PC-9 (cell line): ENCODE measurements around the gene GLRX2. TPM values are rescaled to one million over a fixed set of nuclear protein-coding genes. Genes with fewer than 3 reads are reported as not detected.

Experiments used
- BruUV-seq: library from RNA; stranded (reverse); fragments of 400-500 nt; replicated peaks from 2 replicates; lab custom pipeline; 2021; lab: Mats Ljungman, UMichigan
- CTCF ChIA-PET: fragments of 300-600 bp; sonication (Branson Sonifier 250); formaldehyde crosslinking; loops from one replicate; lab custom pipeline; 2022; ENCODE audit warnings: antibody characterized with exemption; lab: Charles Lee
- POLR2A ChIA-PET: fragments of 300-600 bp; sonication (Branson Sonifier 250); formaldehyde crosslinking; loops from one replicate; lab custom pipeline; 2022; ENCODE audit warnings: antibody characterized with exemption; ENCODE audit not compliant: unreplicated experiment; lab: Charles Lee
- DNase-seq, 2 experiments: peaks; one replicate each; pipeline versions ENCODE4 v3.0.0 to v3.0.0-alpha.2; 2015 to 2022; ENCODE audit warnings: mixed read lengths in 1 of 2
- H2AFZ ChIP-seq: fragments of 200-600 bp; sonication (generic); 2 replicates; pipeline ENCODE4 v1.8.1; 2017; ENCODE audit warnings: antibody characterized with exemption
- H3F3A ChIP-seq: fragments of 200-600 bp; sonication (generic); 2 replicates; pipeline ENCODE4 v1.8.1; 2017; ENCODE audit warnings: antibody characterized with exemption, mild to moderate bottlenecking, low read depth; ENCODE audit not compliant: insufficient read depth
- H3K27ac ChIP-seq: fragments of 200-600 bp; sonication (generic); 2 replicates; pipeline ENCODE4 v1.6.1; 2016; ENCODE audit warnings: mixed run types
- H3K27me3 ChIP-seq: fragments of 200-600 bp; sonication (generic); 2 replicates; pipeline ENCODE4 v1.6.1; 2016; ENCODE audit warnings: low read depth, mixed run types; ENCODE audit not compliant: insufficient read depth
- H3K36me3 ChIP-seq: fragments of 200-600 bp; sonication (generic); 2 replicates; pipeline ENCODE4 v1.6.1; 2016; ENCODE audit warnings: low read depth, mixed run types
- H3K4me1 ChIP-seq: fragments of 200-600 bp; sonication (generic); replicated peaks from 2 replicates; pipeline ENCODE4 v1.6.1; 2016; ENCODE audit warnings: mixed run types; ENCODE audit not compliant: insufficient read depth
- H3K4me2 ChIP-seq: fragments of 200-600 bp; sonication (generic); 2 replicates; pipeline ENCODE4 v1.6.1; 2017; ENCODE audit warnings: mixed run types
- H3K4me3 ChIP-seq: fragments of 200-600 bp; sonication (generic); 2 replicates; pipeline ENCODE4 v1.6.1; 2016; ENCODE audit warnings: mixed run types
- H3K79me2 ChIP-seq: fragments of 200-600 bp; sonication (generic); 2 replicates; pipeline ENCODE4 v1.6.1; 2017; ENCODE audit warnings: low read depth, mixed run types
- H3K9me2 ChIP-seq: fragments of 200-600 bp; sonication (generic); 2 replicates; pipeline ENCODE4 v1.8.1; 2017; ENCODE audit warnings: mild to moderate bottlenecking; ENCODE audit not compliant: insufficient read depth
- H3K9me3 ChIP-seq: fragments of 200-600 bp; sonication (generic); 2 replicates; pipeline ENCODE4 v1.8.1; 2016; ENCODE audit warnings: low read depth; ENCODE audit not compliant: insufficient read depth
- H4K20me1 ChIP-seq: fragments of 200-600 bp; sonication (generic); 2 replicates; pipeline ENCODE4 v1.8.1; 2017; ENCODE audit not compliant: insufficient read depth
- EZH2 ChIP-seq: fragments of 200-600 bp; sonication (generic); IDR thresholded peaks from 2 replicates; pipeline ENCODE4 v1.8.0; 2017; ENCODE audit warnings: antibody characterized with exemption, low read depth
- intact Hi-C: fragments of 100-400 bp; cut with micrococcal nuclease; formaldehyde crosslinking; loops from one replicate; pipeline ENCODE4 v1.10.0; 2022; ENCODE audit not compliant: unreplicated experiment
- total RNA-seq: library from RNA; stranded (reverse); gene quantifications from 2 replicates; pipeline ENCODE4 v1.2.3, GENCODE V29; 2021
- TF ChIP-seq, protein P1 (sequence below): fragments of 200-600 bp; sonication (generic); conservative IDR thresholded peaks from 2 replicates; pipeline ENCODE4 v1.6.1; 2017; ENCODE audit warnings: mixed run types, antibody characterized with exemption, mild to moderate bottlenecking, moderate library complexity

Gene GLRX2
- total RNA-seq, 1 experiment from 2014 or later = 16.7 TPM

GRCh38 chr1:193068013-193068412 is 37.2 kb downstream of the GLRX2 start:
- POLR2A ChIA-PET = no interaction called here

DNA sequence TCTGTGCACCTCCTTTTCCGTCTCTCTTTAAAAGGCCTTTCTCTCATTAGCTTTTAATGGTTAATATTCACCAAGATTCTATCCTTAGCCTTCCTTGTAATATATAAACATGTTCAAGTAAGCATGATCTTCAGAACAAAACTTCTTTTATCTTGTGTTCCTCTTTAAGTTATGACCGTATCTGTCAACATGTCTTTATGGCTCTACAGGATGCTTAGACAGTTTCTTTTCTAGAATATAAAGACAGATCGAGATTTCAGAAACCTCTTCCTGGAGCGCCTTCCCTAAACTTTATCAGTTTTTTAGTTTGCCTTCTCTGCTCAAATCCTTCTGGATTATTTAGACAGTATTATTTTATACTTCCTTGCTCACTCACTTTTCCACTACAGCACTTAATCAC is 38.6 kb downstream of the GLRX2 start:
- TF ChIP-seq EZH2 = no peak
- TF ChIP-seq, protein P1, sequence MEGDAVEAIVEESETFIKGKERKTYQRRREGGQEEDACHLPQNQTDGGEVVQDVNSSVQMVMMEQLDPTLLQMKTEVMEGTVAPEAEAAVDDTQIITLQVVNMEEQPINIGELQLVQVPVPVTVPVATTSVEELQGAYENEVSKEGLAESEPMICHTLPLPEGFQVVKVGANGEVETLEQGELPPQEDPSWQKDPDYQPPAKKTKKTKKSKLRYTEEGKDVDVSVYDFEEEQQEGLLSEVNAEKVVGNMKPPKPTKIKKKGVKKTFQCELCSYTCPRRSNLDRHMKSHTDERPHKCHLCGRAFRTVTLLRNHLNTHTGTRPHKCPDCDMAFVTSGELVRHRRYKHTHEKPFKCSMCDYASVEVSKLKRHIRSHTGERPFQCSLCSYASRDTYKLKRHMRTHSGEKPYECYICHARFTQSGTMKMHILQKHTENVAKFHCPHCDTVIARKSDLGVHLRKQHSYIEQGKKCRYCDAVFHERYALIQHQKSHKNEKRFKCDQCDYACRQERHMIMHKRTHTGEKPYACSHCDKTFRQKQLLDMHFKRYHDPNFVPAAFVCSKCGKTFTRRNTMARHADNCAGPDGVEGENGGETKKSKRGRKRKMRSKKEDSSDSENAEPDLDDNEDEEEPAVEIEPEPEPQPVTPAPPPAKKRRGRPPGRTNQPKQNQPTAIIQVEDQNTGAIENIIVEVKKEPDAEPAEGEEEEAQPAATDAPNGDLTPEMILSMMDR = no peak
- Histone ChIP-seq H4K20me1 (no peaks in the 10 kb centered on the region), H3K79me2 (peaks cover 67% of the 10 kb centered on the region), H3K4me3 (no peak overlapping the region), H3K36me3 (peaks cover 3% of the 10 kb centered on the region; the same call in 1 of the 2 replicates), H3F3A (no peaks in the 10 kb centered on the region), H2AFZ (no peak overlapping the region), H3K9me2 (no peaks in the 10 kb centered on the region), H3K9me3 (no peaks in the 10 kb centered on the region), H3K4me1 (peaks cover 2% of the 10 kb centered on the region; the same call in 1 of the 2 replicates), H3K27ac (no peak overlapping the region), H3K27me3 (no peaks in the 10 kb centered on the region), H3K4me2 (no peak overlapping the region)
- ChIA-PET CTCF (no interaction called here), POLR2A (no interaction called here)
- BruUV-seq = no TSS peak
- intact Hi-C loops = no loop called here
- no peak for DNase-seq

More at GRCh38 chr1:193068013-193068412, 37.2 kb downstream of the GLRX2 start:
- Histone ChIP-seq H3K4me2 (no peak overlapping the region), H3K9me2 (no peaks in the 10 kb centered on the region), H3F3A (no peaks in the 10 kb centered on the region), H3K9me3 (no peaks in the 10 kb centered on the region), H3K79me2 (peaks cover 53% of the 10 kb centered on the region), H3K27ac (no peak overlapping the region), H3K4me3 (no peak overlapping the region), H4K20me1 (no peaks in the 10 kb centered on the region), H2AFZ (no peak overlapping the region), H3K27me3 (no peaks in the 10 kb centered on the region), H3K4me1 (no peaks in the 10 kb centered on the region), H3K36me3 (peaks cover 8% of the 10 kb centered on the region; the same call in 1 of the 2 replicates)
- TF ChIP-seq EZH2 = no peak
- TF ChIP-seq, protein P1 = no peak
- intact Hi-C loops = no loop called here
- DNase-seq = no peak
- BruUV-seq = no TSS peak
- CTCF ChIA-PET = no interaction called here

GRCh38 chr1:193065954-193066353 is 39.3 kb downstream of the GLRX2 start:
- Histone ChIP-seq H3K27ac (no peak overlapping the region), H2AFZ (no peak overlapping the region), H3K4me1 (peaks cover 8% of the 10 kb centered on the region), H3K79me2 (peaks cover 74% of the 10 kb centered on the region), H3K4me3 (no peak overlapping the region), H3K4me2 (no peak overlapping the region), H4K20me1 (peaks cover 5% of the 10 kb centered on the region; the same call in 1 of the 2 replicates), H3F3A (no peaks in the 10 kb centered on the region), H3K27me3 (no peaks in the 10 kb centered on the region), H3K9me2 (no peaks in the 10 kb centered on the region), H3K9me3 (no peaks in the 10 kb centered on the region), H3K36me3 (peaks cover 3% of the 10 kb centered on the region; the same call in 1 of the 2 replicates)
- intact Hi-C loops = no loop called here
- DNase-seq = no peak
- ChIA-PET CTCF (no interaction called here), POLR2A (no interaction called here)
- BruUV-seq = no TSS peak
- TF ChIP-seq EZH2 = no peak
- TF ChIP-seq, protein P1 = no peak
